ENCODE results near the gene TRIM68. TPM values are rescaled to one million over a fixed set of nuclear protein-coding genes. Genes with fewer than 3 reads are reported as not detected.

TRIM68 gene
- total and polyA plus RNA-seq, 8 donors = 4.5 to 32.0 (median 12.1) TPM; not detected in 1

DNA sequence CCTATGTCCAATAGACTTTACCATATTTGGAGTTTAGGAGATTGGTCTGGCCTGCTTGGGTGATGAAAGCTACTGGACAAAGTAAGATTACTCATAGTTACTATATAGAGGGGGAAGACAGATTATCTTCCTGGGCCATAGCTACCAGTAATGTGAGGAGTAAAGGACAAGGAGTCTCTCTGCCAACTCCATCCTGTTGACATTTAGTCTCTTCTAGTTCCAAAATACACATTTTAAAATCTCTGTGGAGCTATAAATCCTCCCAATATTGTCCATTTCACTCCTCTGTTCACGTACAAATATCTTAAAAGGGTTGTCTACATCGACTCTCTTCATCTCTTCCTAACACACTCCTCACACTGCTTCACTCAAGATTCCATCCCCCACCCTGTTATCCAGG, 28.1 kb upstream of the TRIM68 start:
- DNase-seq = no peak
- H3K4me3 ChIP-seq = no peak overlapping the region
- H3K36me3 ChIP-seq = no peaks in the 10 kb centered on the region
- WGBS, 5 donors = 66 to 86% (median 79%) methylated on average over 2 of the region's 2 CpGs
- TF ChIP-seq EP300 (IDR thresholded peaks at IDR 0.05) = no peak
- no peak for TF ChIP-seq POLR2A (IDR thresholded peaks at IDR 0.05)
- TF ChIP-seq POLR2AphosphoS5 (IDR thresholded peaks at IDR 0.05) = no peak
- TF ChIP-seq, protein P1, sequence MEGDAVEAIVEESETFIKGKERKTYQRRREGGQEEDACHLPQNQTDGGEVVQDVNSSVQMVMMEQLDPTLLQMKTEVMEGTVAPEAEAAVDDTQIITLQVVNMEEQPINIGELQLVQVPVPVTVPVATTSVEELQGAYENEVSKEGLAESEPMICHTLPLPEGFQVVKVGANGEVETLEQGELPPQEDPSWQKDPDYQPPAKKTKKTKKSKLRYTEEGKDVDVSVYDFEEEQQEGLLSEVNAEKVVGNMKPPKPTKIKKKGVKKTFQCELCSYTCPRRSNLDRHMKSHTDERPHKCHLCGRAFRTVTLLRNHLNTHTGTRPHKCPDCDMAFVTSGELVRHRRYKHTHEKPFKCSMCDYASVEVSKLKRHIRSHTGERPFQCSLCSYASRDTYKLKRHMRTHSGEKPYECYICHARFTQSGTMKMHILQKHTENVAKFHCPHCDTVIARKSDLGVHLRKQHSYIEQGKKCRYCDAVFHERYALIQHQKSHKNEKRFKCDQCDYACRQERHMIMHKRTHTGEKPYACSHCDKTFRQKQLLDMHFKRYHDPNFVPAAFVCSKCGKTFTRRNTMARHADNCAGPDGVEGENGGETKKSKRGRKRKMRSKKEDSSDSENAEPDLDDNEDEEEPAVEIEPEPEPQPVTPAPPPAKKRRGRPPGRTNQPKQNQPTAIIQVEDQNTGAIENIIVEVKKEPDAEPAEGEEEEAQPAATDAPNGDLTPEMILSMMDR (IDR thresholded peaks at IDR 0.05) = no peak
- peaks cover 0 to 6% (median 0%) of the 10 kb centered on the region in 3 donors for H3K27me3 ChIP-seq
- intact Hi-C loops (cut with DNase I; ENCODE audit: low total_unique reads) = loop anchor here (5.0 to 10.0 kb wide), 2 partner anchors 189 to 371 kb away; partner anchors contain the start of gene OR51F2
- no peak overlapping the region for H3K27ac ChIP-seq
- H3K9me3 ChIP-seq = no peaks in the 10 kb centered on the region
- peaks cover 0 to 9% (median 7%) of the 10 kb centered on the region in 4 donors for H3K4me1 ChIP-seq

DNA sequence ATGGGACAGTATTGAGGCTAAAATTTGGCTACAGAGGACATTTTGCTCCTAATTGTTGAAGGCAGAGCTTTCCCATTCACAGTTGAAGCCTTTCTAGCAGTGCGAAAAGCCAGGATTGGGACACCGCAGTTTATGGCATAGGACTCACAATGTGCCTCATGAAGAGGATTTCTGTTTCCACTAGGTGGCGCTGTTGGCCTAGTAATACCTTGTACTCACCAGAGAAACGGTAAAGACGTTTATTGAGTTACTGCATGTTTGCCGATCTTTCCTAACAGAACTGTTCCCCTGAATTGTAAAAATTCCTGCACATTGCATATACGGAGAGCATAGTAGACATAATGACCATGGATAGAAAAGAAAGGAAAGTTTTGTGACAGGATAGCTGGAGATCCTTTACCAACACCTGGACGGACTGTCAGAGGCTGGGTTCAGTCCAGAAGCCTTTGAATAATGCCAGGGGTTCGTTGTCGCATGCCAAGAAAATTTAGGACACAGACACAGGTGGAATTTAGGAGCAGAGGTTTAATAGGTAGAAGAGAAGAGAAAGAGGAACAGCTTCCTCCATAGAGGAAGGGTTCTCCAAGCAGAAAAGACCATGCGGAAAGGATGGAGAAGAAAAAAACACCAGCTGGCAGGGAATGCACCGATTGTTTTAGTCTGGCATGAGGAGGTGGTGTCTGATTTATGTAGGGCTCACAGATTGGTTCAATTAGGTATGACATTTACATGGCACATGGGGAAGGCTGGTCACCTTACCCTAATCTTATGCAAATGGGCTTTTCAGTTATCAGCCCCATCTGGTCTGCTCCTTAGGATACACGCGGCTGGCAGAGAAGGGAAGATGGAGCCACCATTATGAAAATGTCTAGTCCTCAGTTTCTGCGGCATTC, 18.4 kb upstream of the TRIM68 start:
- Histone ChIP-seq H3K4me1 (no peaks in the 10 kb centered on the region), H3K36me3 (no peaks in the 10 kb centered on the region), H3K27ac (no peak overlapping the region), H3K4me3 (no peak overlapping the region), H3K27me3 (no peaks in the 10 kb centered on the region), H3K9me3 (peaks cover 5 to 23% (median 12%) of the 10 kb centered on the region in 4 donors)
- no peak for TF ChIP-seq POLR2A (IDR thresholded peaks at IDR 0.05)
- no peak for TF ChIP-seq EP300 (IDR thresholded peaks at IDR 0.05)
- TF ChIP-seq, protein P1 (IDR thresholded peaks at IDR 0.05) = peak in 5 of 7 experiments; percentile 14 to 53 (median 36)
- no peak for TF ChIP-seq POLR2AphosphoS5 (IDR thresholded peaks at IDR 0.05)
- intact Hi-C loops (cut with DNase I; ENCODE audit: low total_unique reads) = no loop called here
- DNase-seq = peak; percentile 64 to 79
- WGBS, 5 donors = 37 to 42% (median 39%) methylated on average over 15 of the region's 15 CpGs

DNA sequence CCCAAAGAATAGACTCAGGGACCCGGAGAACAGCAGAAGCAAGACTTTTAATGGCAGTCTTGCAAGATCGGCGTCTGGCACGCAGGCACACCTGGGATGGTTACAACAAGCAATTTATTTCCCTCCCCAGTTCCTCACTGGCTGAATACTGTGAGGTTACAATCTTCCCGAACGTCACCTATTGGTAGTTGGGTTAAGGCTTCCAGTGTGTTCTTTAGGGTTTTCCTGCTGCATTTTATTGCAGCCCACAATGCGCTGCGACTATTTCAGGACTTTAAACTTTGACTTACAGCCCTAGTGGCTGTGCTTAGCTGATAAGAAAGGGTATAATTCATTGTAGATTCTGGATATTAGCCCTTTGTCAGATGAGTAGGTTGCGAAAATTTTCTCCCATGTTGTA, 11.5 kb upstream of the TRIM68 start:
- no peaks in the 10 kb centered on the region for H3K36me3 ChIP-seq
- 71 to 80% (median 78%) methylated on average over 9 of the region's 9 CpGs for WGBS, 5 donors
- H3K4me1 ChIP-seq = no peaks in the 10 kb centered on the region
- DNase-seq = no peak
- TF ChIP-seq, protein P1 (IDR thresholded peaks at IDR 0.05) = no peak
- no peak for TF ChIP-seq POLR2AphosphoS5 (IDR thresholded peaks at IDR 0.05)
- H3K27me3 ChIP-seq = no peaks in the 10 kb centered on the region
- H3K4me3 ChIP-seq = no peak overlapping the region
- H3K27ac ChIP-seq = no peak overlapping the region
- peaks cover 0 to 5% (median 0%) of the 10 kb centered on the region in 4 donors for H3K9me3 ChIP-seq
- intact Hi-C loops (cut with DNase I; ENCODE audit: low total_unique reads) = no loop called here

DNA sequence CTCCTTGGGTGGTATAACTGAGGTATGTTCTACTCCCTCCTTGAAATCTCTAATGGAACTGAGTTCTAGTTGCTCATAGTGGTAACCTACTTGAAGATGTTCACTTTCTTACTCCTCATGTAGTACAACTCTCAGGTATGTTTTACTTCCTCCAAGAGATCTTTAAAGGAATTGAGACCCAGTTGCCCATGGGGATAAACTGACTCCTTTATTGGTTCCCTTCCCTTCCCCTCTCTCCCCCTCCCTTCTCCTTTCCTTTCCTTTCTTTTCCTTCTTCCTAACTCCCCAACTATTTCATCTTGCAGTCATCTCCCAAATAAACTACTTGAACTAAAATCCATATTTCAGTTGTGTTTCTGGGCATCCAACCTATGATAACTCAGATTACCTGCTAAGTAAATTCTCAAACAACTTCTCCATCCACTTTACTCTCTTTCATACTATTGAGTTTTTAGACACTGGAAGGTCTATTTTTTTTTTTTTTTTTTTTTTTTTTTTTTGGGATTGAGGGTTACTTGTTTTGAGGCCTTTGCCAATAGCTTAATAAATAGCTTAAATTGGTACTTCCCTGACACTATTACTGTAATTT, 7.9 kb upstream of the TRIM68 start:
- intact Hi-C loops (cut with DNase I; ENCODE audit: low total_unique reads) = no loop called here

More for the DNA sequence above, 7.9 kb upstream of the TRIM68 start:
- TF ChIP-seq, protein P1 (IDR thresholded peaks at IDR 0.05) = no peak
- TF ChIP-seq EP300 (IDR thresholded peaks at IDR 0.05) (no peak), POLR2AphosphoS5 (IDR thresholded peaks at IDR 0.05) (no peak)
- no peak for DNase-seq
- Histone ChIP-seq H3K36me3 (no peaks in the 10 kb centered on the region), H3K27me3 (no peaks in the 10 kb centered on the region), H3K4me3 (no peak overlapping the region), H3K9me3 (no peaks in the 10 kb centered on the region), H3K4me1 (no peaks in the 10 kb centered on the region), H3K27ac (no peak overlapping the region)

Data from stomach (tissue), 9 donors.